ENCODE data around the gene IPO11. TPM values are rescaled to one million over a fixed set of nuclear protein-coding genes. Genes with fewer than 3 reads are reported as not detected.
A peak's percentile ranks its signal among the peaks of the same experiment; 100 is the strongest.

The IPO11 gene
- total RNA-seq, 1 donor from 2014 or later: 41.0 TPM

DNA sequence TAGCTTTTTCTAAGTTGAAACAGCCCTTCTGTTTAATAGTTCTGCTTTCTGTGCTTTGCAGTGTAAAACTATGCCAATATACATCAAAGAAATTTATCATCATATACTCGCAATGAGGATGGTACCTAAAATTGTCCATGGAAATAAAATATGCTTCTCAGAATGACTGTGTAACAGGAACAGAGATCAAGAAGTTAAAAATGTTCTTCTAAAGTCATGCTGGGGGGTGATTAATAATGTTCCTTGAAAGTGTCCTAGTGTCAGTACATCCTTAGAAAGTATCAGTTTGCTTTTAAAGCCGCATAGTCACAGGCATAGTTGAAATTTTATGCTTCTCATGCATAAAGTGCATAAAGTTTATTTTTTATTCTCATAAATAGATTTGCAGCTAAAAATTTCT lies 162.0 kb downstream of the IPO11 start:
- Mint-ChIP-seq H3K36me3 (peaks cover 3% of the 10 kb centered on the region), H3K27ac (no peak overlapping the region), H3K9me3 (no peaks in the 10 kb centered on the region), H3K4me1 (ENCODE audit: unreplicated experiment) (peaks cover 8% of the 10 kb centered on the region), H3K4me3 (no peak overlapping the region), H3K27me3 (no peaks in the 10 kb centered on the region)
- TF ChIP-seq, protein P1, sequence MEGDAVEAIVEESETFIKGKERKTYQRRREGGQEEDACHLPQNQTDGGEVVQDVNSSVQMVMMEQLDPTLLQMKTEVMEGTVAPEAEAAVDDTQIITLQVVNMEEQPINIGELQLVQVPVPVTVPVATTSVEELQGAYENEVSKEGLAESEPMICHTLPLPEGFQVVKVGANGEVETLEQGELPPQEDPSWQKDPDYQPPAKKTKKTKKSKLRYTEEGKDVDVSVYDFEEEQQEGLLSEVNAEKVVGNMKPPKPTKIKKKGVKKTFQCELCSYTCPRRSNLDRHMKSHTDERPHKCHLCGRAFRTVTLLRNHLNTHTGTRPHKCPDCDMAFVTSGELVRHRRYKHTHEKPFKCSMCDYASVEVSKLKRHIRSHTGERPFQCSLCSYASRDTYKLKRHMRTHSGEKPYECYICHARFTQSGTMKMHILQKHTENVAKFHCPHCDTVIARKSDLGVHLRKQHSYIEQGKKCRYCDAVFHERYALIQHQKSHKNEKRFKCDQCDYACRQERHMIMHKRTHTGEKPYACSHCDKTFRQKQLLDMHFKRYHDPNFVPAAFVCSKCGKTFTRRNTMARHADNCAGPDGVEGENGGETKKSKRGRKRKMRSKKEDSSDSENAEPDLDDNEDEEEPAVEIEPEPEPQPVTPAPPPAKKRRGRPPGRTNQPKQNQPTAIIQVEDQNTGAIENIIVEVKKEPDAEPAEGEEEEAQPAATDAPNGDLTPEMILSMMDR (conservative IDR thresholded peaks at IDR 0.05): no peak
- DNase-seq (ENCODE audit: extremely low spot score, unreplicated experiment): no peak

DNA sequence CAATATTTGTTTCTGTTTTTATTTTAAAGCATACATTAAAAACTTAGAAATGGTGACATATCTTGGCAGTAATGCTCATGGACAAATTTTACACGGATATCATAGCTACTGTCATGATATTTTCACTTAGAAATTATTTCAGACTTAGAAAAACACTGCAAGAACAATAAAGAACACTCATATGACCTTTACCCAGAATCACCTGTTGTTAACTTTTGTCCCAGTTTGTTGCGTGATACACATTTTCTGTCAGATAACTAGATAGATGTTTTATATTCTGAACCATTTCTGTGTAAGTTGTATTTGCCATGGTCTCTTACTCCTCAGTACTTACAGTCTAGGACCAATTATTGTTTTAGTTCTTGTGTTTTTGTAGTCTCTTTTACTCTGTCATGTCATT lies 162.5 kb downstream of the IPO11 start:
- TF ChIP-seq, protein P1 (conservative IDR thresholded peaks at IDR 0.05): no peak
- peaks cover 8% of the 10 kb centered on the region for H3K4me1 Mint-ChIP-seq (ENCODE audit: unreplicated experiment)
- H3K9me3 Mint-ChIP-seq: no peaks in the 10 kb centered on the region
- H3K36me3 Mint-ChIP-seq: peaks cover 3% of the 10 kb centered on the region
- DNase-seq (ENCODE audit: extremely low spot score, unreplicated experiment): no peak
- H3K27ac Mint-ChIP-seq: no peak overlapping the region
- no peak overlapping the region for H3K4me3 Mint-ChIP-seq
- H3K27me3 Mint-ChIP-seq: no peaks in the 10 kb centered on the region

DNA sequence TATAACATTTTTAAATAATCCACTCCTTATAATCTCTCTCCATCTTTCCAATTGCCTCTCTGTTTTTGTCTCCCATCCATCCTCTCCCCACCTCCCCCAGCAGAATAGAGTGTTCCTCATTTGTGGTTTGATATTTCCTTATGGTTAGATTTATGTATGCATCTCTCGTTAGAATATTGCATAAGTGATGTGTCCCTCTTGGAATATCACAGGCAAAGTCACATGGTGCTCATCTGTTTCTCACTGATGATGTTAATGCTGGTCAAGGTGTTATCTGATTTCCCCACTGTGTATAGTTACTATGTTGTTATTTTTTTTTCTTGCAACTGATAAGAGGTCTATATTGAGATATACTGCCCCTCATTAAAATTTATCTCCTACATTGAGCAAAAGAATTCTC lies 162.9 kb downstream of the IPO11 start:
- no peak for DNase-seq (ENCODE audit: extremely low spot score, unreplicated experiment)
- Mint-ChIP-seq H3K27ac (no peak overlapping the region), H3K27me3 (no peaks in the 10 kb centered on the region), H3K36me3 (peaks cover 3% of the 10 kb centered on the region), H3K4me1 (ENCODE audit: unreplicated experiment) (peaks cover 8% of the 10 kb centered on the region), H3K4me3 (no peak overlapping the region), H3K9me3 (no peaks in the 10 kb centered on the region)
- TF ChIP-seq, protein P1 (conservative IDR thresholded peaks at IDR 0.05): no peak

DNA sequence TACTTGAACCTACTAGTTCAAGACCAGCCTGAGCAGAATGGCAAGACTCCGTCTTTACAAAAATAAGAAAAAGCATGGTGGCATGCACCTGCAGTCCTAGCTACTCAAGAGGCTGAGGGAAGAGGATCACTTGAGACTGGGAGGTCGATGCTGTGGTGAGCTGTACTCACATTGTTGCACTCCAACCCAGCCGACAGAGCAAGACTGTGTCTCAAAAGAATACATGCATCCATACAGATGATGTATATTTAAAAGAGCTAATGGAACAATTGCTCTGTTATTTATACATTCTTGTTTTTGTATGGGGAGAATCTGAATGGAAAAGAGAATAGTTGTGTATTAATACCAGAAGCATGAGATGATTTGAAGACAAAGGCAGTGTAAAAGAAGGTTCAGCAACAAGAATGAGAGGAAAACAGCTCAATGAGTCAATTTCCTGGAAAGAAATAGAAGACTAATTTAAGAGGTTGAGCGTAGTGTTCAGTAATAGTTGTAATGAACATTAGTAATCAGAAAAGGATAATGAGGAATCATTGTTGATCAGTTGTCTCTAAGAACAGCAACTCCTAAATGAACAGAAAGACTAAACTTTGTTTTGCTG lies 164.1 kb downstream of the IPO11 start:
- no peak overlapping the region for H3K27ac Mint-ChIP-seq
- DNase-seq (ENCODE audit: extremely low spot score, unreplicated experiment): no peak
- peaks cover 3% of the 10 kb centered on the region for H3K36me3 Mint-ChIP-seq
- H3K4me1 Mint-ChIP-seq (ENCODE audit: unreplicated experiment): peaks cover 8% of the 10 kb centered on the region
- no peaks in the 10 kb centered on the region for H3K27me3 Mint-ChIP-seq
- TF ChIP-seq, protein P1 (conservative IDR thresholded peaks at IDR 0.05): no peak
- H3K4me3 Mint-ChIP-seq: no peak overlapping the region
- no peaks in the 10 kb centered on the region for H3K9me3 Mint-ChIP-seq

DNA sequence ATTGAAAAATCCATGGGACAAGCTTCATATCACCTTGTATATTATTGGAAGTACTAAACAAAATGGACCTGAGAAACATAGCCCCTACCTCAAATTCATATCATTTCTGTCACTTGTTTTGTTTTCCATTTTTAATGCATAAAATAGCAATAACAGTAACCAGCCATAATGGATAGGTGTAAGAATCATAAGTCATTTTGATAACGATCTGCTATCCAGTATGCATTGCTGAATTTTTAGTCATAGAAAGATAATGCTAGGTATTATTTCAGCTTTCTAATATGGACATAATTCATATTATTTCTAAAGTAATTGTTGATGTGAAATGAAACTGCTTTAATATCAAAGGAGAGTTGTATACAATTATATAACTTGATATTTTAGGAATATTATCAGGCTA lies 164.9 kb downstream of the IPO11 start:
- no peak overlapping the region for H3K4me3 Mint-ChIP-seq
- DNase-seq (ENCODE audit: extremely low spot score, unreplicated experiment): no peak
- peaks cover 3% of the 10 kb centered on the region for H3K36me3 Mint-ChIP-seq
- no peak overlapping the region for H3K27ac Mint-ChIP-seq
- H3K9me3 Mint-ChIP-seq: no peaks in the 10 kb centered on the region
- TF ChIP-seq, protein P1 (conservative IDR thresholded peaks at IDR 0.05): no peak
- no peaks in the 10 kb centered on the region for H3K27me3 Mint-ChIP-seq
- H3K4me1 Mint-ChIP-seq (ENCODE audit: unreplicated experiment): peaks cover 8% of the 10 kb centered on the region

DNA sequence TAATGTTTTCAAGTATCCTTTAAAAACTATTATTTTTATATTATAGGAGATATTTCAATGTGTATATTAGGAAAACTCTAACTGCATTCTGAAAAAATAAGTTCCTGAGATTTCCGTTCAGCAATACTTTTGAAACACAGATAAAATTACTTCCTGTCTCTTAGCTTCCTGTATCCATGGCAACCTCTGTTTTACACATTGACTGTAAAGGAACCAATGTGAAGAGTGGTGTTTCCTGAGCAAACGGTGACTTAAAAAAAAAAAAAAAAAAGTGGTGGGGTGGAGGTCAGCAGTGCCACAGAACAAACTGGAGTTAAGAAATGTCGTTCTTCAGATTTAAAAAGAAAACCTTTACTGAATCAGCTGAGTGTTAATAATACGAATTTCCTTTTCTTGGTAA lies 166.0 kb downstream of the IPO11 start, which contains the start of gene LRRC70:
Gene LRRC70, plus strand, starts transcription at position 280 of the 400 bp plus-strand sequence. CDS start 620 bp downstream, outside the sequence.
- no peaks in the 10 kb centered on the region for H3K27me3 Mint-ChIP-seq
- no peak for DNase-seq (ENCODE audit: extremely low spot score, unreplicated experiment)
- H3K9me3 Mint-ChIP-seq: no peaks in the 10 kb centered on the region
- TF ChIP-seq, protein P1 (conservative IDR thresholded peaks at IDR 0.05): no peak
- H3K4me3 Mint-ChIP-seq: peak within 1 kb of the TSS; percentile 20
- H3K4me1 Mint-ChIP-seq (ENCODE audit: unreplicated experiment): peaks cover 8% of the 10 kb centered on the region
- H3K36me3 Mint-ChIP-seq: peaks cover 3% of the 10 kb centered on the region
- no peak within 1 kb of the TSS for H3K27ac Mint-ChIP-seq

Measured in type B pancreatic cell (in vitro differentiated cells).